Prostate gland (tissue), 2 donors: ENCODE data around the gene ETV6. TPM values are rescaled to one million over a fixed set of nuclear protein-coding genes. Genes with fewer than 3 reads are reported as not detected.

ENCODE experiments used
- DNase-seq: peaks from one replicate; pipeline ENCODE4 v3.0.0-alpha.2; 2019; ENCODE audit warnings: low spot score
- H3K27ac ChIP-seq, 2 donors: fragments of 200-600 bp; sonication (generic); 2 replicates each; pipeline ENCODE4 v1.5.1; 2017 to 2019
- H3K27me3 ChIP-seq: fragments of 200-600 bp; sonication (generic); replicated peaks from 2 replicates; pipeline ENCODE4 v1.5.1; 2019; ENCODE audit not compliant: insufficient read depth
- H3K36me3 ChIP-seq, 2 donors: fragments of 200-600 bp; sonication (generic); 1 replicate in 1 of 2; 2 replicates in 1 of 2; pipeline versions ENCODE4 v1.5.1 to v1.8.1; 2017 to 2019
- H3K4me1 ChIP-seq: fragments of 200-600 bp; sonication (generic); replicated peaks from 2 replicates; pipeline ENCODE4 v1.5.1; 2019
- H3K4me3 ChIP-seq, 2 donors: fragments of 200-600 bp; sonication (generic); 2 replicates each; pipeline ENCODE4 v1.5.1; 2017 to 2019
- H3K9me3 ChIP-seq: fragments of 200-600 bp; sonication (generic); 2 replicates; pipeline ENCODE4 v1.5.1; 2017
- POLR2A ChIP-seq: fragments of 450-650 bp; IDR thresholded peaks from one replicate; pipeline ENCODE4 v1.6.1; 2016; ENCODE audit warnings: antibody characterized with exemption, mild to moderate bottlenecking
- POLR2AphosphoS5 ChIP-seq: sonication (generic); formaldehyde crosslinking; IDR thresholded peaks from one replicate; pipeline ENCODE4 v1.6.1; 2017; ENCODE audit warnings: antibody characterized with exemption
- WGBS: methylation state at CpG from one replicate; pipeline ENCODE4 v1.1.5; 2018; 5-methylcytosine and 5-hydroxymethylcytosine counted together
- intact Hi-C: fragments of 100-400 bp; cut with DNase I; formaldehyde crosslinking; loops from one replicate; pipeline ENCODE4 v1.14.2; 2022
- total RNA-seq, 2 donors: library from RNA; depleted of rRNA; stranded (reverse); fragments of >200 nt; gene quantifications; one replicate each; pipeline ENCODE4 v1.1.0, GENCODE V29; 2016
- TF ChIP-seq, protein P1 (sequence below), 4 experiments: fragments of 200-600 bp in 2 of 4; fragments of 450-650 bp in 2 of 4; sonication (generic) in 2 of 4; IDR thresholded peaks; 1 replicate in 3 of 4; 2 replicates in 1 of 4; pipeline ENCODE4 v1.5.1; 2016 to 2019; ENCODE audit warnings: antibody characterized with exemption in 4 of 4, mild to moderate bottlenecking in 2 of 4, moderate library complexity in 2 of 4

Gene ETV6
- total RNA-seq, 2 donors from 2014 or later = 26.7 to 33.6 TPM

DNA sequence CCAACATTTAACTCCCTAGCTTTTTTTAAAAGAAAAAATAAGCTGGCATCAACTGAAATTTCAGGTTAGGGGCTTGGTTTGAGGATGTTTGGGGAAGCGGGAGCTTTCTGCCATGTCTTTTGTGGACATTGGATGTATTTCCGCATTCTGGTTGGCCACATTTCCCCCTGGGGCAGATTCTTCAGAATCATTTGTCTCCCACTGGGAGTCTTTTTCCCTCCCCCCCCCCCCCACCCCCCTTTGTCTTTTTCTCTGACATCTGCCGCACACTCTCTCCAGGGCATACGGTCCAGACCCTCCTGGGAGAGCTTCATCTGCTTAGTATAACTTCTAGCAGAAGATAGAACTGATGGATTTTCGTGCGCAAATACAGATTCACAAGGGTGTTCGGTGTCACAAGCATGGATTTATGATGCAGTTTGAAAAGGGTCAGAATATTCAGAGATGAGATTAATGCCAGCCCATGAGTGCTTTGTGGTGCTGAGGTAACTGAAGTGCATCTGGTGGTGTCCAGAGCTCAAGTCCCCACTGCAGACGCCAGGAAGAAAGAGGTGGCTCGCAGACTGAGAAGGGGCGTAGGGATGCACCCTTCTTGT, 40.2 kb downstream of the ETV6 start:
- Histone ChIP-seq H3K27me3 (no peaks in the 10 kb centered on the region), H3K4me1 (peaks cover 18% of the 10 kb centered on the region), H3K36me3 (no peaks in the 10 kb centered on the region), H3K27ac (no peak overlapping the region), H3K4me3 (no peak overlapping the region), H3K9me3 (no peaks in the 10 kb centered on the region)
- intact Hi-C loops = no loop called here
- TF ChIP-seq POLR2A = no peak
- TF ChIP-seq, protein P1, sequence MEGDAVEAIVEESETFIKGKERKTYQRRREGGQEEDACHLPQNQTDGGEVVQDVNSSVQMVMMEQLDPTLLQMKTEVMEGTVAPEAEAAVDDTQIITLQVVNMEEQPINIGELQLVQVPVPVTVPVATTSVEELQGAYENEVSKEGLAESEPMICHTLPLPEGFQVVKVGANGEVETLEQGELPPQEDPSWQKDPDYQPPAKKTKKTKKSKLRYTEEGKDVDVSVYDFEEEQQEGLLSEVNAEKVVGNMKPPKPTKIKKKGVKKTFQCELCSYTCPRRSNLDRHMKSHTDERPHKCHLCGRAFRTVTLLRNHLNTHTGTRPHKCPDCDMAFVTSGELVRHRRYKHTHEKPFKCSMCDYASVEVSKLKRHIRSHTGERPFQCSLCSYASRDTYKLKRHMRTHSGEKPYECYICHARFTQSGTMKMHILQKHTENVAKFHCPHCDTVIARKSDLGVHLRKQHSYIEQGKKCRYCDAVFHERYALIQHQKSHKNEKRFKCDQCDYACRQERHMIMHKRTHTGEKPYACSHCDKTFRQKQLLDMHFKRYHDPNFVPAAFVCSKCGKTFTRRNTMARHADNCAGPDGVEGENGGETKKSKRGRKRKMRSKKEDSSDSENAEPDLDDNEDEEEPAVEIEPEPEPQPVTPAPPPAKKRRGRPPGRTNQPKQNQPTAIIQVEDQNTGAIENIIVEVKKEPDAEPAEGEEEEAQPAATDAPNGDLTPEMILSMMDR (IDR thresholded peaks at IDR 0.05) = no peak
- no peak for TF ChIP-seq POLR2AphosphoS5
- 56% methylated on average over 10 of the region's 10 CpGs for WGBS
- DNase-seq = no peak

DNA sequence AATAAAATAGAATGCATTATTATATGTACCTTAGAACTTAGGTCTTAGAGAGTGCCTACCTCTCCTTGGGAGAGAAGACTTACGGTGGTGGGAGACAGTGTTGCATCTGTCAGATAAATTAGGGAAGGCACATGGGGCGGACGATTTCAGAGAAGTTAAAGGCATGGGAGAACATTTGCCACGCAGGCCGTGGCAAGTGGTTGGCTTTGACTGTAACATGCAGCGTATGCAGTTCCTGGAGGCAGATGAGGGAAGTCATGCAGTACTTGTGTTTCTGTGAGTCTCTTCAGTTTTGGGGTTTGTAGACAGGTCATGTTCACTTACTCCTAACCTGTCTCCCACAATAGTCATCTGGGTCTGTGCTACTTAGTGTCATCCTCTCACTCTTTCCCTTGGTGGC, 43.6 kb downstream of the ETV6 start:
- no peak for TF ChIP-seq POLR2A
- TF ChIP-seq, protein P1 (IDR thresholded peaks at IDR 0.05) = no peak
- H3K4me1 ChIP-seq = peaks cover 13% of the 10 kb centered on the region
- WGBS = 89% methylated on average over 6 of the region's 6 CpGs
- H3K27ac ChIP-seq = peak overlapping the region in 1 of 2 donors; percentile 5
- H3K27me3 ChIP-seq = no peaks in the 10 kb centered on the region
- no peaks in the 10 kb centered on the region for H3K9me3 ChIP-seq
- no peak overlapping the region for H3K4me3 ChIP-seq
- no peak for DNase-seq
- intact Hi-C loops = no loop called here
- H3K36me3 ChIP-seq = no peaks in the 10 kb centered on the region

DNA sequence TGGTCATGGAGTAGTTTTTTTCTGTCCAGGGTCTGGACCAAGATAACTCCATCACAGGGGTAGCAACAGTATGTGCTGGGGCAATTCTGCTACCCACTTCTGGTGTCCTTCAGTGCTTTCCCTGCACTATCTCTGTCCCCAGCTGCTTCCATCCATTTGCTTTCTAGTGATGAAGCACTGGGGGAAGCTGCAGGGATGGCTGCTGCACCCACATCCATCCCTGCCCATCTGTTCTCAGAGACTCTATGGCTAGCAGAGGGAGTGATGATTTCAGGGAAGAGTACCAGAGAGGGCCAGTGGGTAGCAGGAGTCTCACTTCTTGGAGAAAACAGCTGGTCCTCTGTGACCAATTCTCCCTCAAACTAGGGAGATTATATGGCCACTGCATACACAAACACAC, 44.1 kb downstream of the ETV6 start:
- intact Hi-C loops = no loop called here
- no peaks in the 10 kb centered on the region for H3K27me3 ChIP-seq
- TF ChIP-seq POLR2AphosphoS5 = no peak
- TF ChIP-seq, protein P1 (IDR thresholded peaks at IDR 0.05) = no peak
- TF ChIP-seq POLR2A = no peak
- no peak overlapping the region for H3K4me3 ChIP-seq
- no peaks in the 10 kb centered on the region for H3K36me3 ChIP-seq
- no peak for DNase-seq
- H3K9me3 ChIP-seq = no peaks in the 10 kb centered on the region
- peaks cover 8% of the 10 kb centered on the region for H3K4me1 ChIP-seq
- peak overlapping the region in 1 of 2 donors; percentile 5 for H3K27ac ChIP-seq

DNA sequence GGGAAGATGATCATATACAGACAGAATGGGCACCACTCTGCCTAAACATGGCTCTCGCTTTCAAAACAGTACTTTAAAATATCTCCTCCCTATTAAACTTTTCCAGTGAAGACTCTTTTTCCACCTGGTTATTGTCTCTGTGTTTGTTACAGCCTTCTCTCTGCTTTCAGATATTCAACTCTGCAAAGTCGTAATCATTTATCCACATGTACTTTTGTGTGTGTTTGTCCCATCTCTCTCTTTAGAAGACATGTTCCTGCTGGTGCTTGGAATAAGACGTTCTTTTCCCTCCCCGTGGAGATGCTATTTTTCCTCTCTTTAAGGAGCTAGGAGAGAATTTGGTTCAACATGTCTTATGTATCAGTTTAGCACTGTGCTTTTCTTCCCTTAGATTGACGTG, 45.1 kb downstream of the ETV6 start:
- Histone ChIP-seq H3K9me3 (no peaks in the 10 kb centered on the region), H3K4me1 (peaks cover 8% of the 10 kb centered on the region), H3K36me3 (no peaks in the 10 kb centered on the region), H3K27me3 (no peaks in the 10 kb centered on the region), H3K27ac (peak overlapping the region in 1 of 2 donors; percentile 5), H3K4me3 (no peak overlapping the region)
- TF ChIP-seq POLR2A (no peak), POLR2AphosphoS5 (peak; percentile 28)
- intact Hi-C loops = no loop called here
- WGBS = 35% methylated on average over 5 of the region's 5 CpGs
- no peak for DNase-seq

DNA sequence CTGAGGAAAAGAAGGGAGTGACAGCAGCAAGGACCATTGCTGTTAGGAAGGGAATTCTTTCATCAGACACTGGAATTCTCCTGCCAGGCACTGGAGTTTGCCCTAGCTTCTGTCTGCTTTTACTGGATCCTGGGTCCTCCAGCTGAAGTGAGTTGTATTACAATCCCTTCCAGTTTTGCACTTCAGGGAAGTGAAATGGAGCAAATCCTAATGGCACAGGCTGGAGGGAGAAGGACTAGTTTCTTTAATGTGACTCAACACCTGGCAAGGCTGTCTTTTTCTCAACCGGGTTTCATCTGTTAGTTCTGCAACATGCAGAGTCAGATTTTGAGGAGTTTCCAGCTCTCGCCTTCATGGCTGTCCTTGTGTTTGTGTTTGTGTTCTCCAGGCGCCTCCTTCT, 45.8 kb downstream of the ETV6 start:
- Histone ChIP-seq H3K4me1 (peaks cover 8% of the 10 kb centered on the region), H3K4me3 (no peak overlapping the region), H3K9me3 (no peaks in the 10 kb centered on the region), H3K27me3 (no peaks in the 10 kb centered on the region), H3K36me3 (no peaks in the 10 kb centered on the region), H3K27ac (peak overlapping the region in 1 of 2 donors; percentile 36)
- intact Hi-C loops = no loop called here
- TF ChIP-seq, protein P1 (IDR thresholded peaks at IDR 0.05) = no peak
- TF ChIP-seq POLR2AphosphoS5 = peak; percentile 33
- DNase-seq = no peak
- WGBS = 60% methylated on average over 3 of the region's 3 CpGs
